ENCODE results near the gene DMRTC2. TPM values are rescaled to one million over a fixed set of nuclear protein-coding genes. Genes with fewer than 3 reads are reported as not detected.

The DMRTC2 gene
- total RNA-seq, 1 donor from 2014 or later = not detected

DNA sequence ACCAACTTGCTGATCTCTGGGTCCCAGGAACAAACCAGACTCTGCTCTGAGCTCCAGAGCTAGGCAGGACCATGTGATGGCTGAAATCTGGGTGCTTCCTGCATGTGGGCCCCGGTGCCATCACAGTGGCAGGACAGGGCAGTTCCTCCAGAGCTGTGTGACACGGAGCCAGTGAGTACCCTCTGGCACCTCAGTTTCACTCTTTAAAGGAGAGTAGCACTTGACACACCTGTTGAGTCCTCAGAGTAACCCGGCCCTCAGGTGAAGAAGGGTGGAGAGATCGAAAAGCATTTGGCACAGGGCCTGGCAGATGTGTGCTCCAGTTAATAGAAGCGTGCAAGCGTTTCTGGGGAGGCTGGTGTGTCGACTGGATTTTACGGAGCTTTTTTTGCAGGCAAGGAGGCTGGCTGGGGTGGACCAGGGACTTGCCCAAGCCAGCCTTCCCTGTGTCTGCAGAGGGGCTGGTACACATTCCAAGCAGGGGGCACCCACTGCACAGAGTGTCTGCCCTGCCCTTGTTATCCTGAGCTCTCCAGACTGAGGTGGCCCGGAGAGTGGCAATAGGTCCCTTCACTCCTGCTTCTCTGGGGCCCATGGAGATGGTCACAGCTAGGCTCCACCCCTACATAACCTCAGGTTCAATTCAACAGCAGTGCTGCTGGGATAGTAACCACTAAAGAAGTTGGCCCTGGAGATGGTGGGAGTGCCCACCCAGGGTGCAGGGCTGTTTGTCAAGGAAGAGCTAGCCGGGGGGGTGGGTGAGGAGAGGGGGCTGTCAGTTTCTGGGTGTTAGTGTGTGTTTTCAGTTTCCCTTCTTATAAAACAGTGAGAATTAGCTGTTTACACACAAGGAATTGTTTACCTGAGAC lies 23.5 kb downstream of the DMRTC2 start:
- DNase-seq = no peak
- Mint-ChIP-seq H3K27me3 (ENCODE audit: unreplicated experiment) (peaks cover 10% of the 10 kb centered on the region), H3K27ac (ENCODE audit: unreplicated experiment) (peak overlapping the region; percentile 73), H3K36me3 (ENCODE audit: unreplicated experiment) (no peaks in the 10 kb centered on the region), H3K4me1 (ENCODE audit: low read depth, unreplicated experiment) (peaks cover 14% of the 10 kb centered on the region), H3K4me3 (ENCODE audit: unreplicated experiment) (no peak overlapping the region), H3K9me3 (ENCODE audit: unreplicated experiment) (peaks cover 4% of the 10 kb centered on the region)
- TF ChIP-seq, protein P1, sequence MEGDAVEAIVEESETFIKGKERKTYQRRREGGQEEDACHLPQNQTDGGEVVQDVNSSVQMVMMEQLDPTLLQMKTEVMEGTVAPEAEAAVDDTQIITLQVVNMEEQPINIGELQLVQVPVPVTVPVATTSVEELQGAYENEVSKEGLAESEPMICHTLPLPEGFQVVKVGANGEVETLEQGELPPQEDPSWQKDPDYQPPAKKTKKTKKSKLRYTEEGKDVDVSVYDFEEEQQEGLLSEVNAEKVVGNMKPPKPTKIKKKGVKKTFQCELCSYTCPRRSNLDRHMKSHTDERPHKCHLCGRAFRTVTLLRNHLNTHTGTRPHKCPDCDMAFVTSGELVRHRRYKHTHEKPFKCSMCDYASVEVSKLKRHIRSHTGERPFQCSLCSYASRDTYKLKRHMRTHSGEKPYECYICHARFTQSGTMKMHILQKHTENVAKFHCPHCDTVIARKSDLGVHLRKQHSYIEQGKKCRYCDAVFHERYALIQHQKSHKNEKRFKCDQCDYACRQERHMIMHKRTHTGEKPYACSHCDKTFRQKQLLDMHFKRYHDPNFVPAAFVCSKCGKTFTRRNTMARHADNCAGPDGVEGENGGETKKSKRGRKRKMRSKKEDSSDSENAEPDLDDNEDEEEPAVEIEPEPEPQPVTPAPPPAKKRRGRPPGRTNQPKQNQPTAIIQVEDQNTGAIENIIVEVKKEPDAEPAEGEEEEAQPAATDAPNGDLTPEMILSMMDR (IDR thresholded peaks at IDR 0.05; ENCODE audit: partially characterized antibody, unreplicated experiment) = no peak

DNA sequence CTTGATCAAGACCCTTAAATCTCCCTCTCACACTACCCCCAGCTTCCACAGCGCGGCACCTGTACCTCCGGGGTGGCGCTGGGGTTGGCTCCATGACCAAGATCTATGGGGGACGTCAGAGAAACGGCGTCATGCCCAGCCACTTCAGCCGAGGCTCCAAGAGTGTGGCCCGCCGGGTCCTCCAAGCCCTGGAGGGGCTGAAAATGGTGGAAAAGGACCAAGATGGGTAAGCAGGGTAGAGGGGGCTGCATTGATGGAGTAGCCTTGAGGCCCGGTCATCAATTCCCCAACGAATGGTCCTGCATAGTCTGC lies 24.1 kb downstream of the DMRTC2 start:
- TF ChIP-seq, protein P1 (IDR thresholded peaks at IDR 0.05; ENCODE audit: partially characterized antibody, unreplicated experiment) = no peak
- Mint-ChIP-seq H3K36me3 (ENCODE audit: unreplicated experiment) (no peaks in the 10 kb centered on the region), H3K27ac (ENCODE audit: unreplicated experiment) (peak overlapping the region; percentile 38), H3K9me3 (ENCODE audit: unreplicated experiment) (peaks cover 1% of the 10 kb centered on the region), H3K4me1 (ENCODE audit: low read depth, unreplicated experiment) (peaks cover 14% of the 10 kb centered on the region), H3K4me3 (ENCODE audit: unreplicated experiment) (no peak overlapping the region), H3K27me3 (ENCODE audit: unreplicated experiment) (peaks cover 9% of the 10 kb centered on the region)
- DNase-seq = no peak

DNA sequence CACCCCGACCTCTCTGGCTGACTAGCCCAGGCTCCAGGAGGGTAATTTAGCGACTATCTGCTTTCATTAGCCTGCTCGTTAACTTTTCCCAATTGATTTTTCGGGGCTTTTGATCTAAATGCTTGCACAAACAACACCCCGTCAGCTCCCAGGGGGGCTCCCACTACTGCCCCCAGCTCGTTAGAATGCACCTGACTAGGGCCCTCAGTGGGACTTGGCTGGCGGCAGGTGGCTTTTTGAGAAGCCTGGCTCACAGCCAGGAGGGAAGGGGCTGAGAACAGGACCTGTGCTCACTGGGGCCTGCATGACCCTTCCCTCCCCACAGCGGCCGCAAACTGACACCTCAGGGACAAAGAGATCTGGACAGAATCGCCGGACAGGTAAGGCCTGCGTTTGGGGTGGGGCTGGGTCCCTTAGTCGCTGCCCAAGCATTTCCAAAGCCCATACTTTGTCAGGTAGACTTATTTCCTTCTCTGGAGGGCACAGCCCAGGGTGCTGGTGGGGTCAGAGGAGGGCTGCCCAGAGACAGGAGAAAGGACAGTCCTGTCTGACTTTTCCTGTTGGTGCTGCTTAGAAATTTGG lies 24.6 kb downstream of the DMRTC2 start:
- H3K9me3 Mint-ChIP-seq (ENCODE audit: unreplicated experiment) = peaks cover 1% of the 10 kb centered on the region
- TF ChIP-seq, protein P1 (IDR thresholded peaks at IDR 0.05; ENCODE audit: partially characterized antibody, unreplicated experiment) = no peak
- H3K36me3 Mint-ChIP-seq (ENCODE audit: unreplicated experiment) = no peaks in the 10 kb centered on the region
- no peak overlapping the region for H3K4me3 Mint-ChIP-seq (ENCODE audit: unreplicated experiment)
- H3K4me1 Mint-ChIP-seq (ENCODE audit: low read depth, unreplicated experiment) = peaks cover 9% of the 10 kb centered on the region
- no peak overlapping the region for H3K27ac Mint-ChIP-seq (ENCODE audit: unreplicated experiment)
- no peak for DNase-seq
- H3K27me3 Mint-ChIP-seq (ENCODE audit: unreplicated experiment) = peaks cover 4% of the 10 kb centered on the region

DNA sequence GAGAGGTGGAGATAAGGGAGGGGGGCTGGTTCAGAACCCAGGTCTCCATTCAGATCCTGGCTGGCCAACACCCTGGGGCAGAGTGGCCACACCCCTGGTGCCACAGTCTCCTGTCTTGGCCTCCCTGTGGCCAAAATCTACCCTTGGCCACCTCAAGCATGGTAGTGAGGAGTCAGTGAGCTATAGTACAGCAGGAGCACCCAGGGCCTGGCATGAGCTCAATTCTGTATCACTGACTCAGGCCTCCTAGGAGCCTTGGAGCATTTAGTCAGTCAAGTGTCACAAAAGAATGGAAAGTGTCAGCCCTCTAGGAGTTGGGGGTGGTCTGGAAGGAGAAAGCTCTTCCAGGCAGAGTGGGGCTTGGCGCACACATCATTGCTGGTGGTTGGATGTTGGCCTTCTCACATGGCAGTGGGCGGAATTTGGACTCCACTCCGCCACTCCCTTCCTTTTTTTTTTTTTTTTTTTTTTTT lies 25.6 kb downstream of the DMRTC2 start:
- H3K9me3 Mint-ChIP-seq (ENCODE audit: unreplicated experiment) = peaks cover 1% of the 10 kb centered on the region
- DNase-seq = no peak
- TF ChIP-seq, protein P1 (IDR thresholded peaks at IDR 0.05; ENCODE audit: partially characterized antibody, unreplicated experiment) = no peak
- H3K27ac Mint-ChIP-seq (ENCODE audit: unreplicated experiment) = no peak overlapping the region
- peaks cover 9% of the 10 kb centered on the region for H3K4me1 Mint-ChIP-seq (ENCODE audit: low read depth, unreplicated experiment)
- H3K4me3 Mint-ChIP-seq (ENCODE audit: unreplicated experiment) = no peak overlapping the region
- peaks cover 2% of the 10 kb centered on the region for H3K27me3 Mint-ChIP-seq (ENCODE audit: unreplicated experiment)
- H3K36me3 Mint-ChIP-seq (ENCODE audit: unreplicated experiment) = no peaks in the 10 kb centered on the region

Measured in glutamatergic neuron (in vitro differentiated cells).